ENCODE results near the gene MYO7B.

MYO7B gene

GRCh38 chr2:127629637-127630036 lies 94.2 kb downstream of the MYO7B start:
- Histone ChIP-seq H3K27ac (replicated peaks) (no peak overlapping the region), H3K27me3 (ENCODE audit: insufficient read depth, poor library complexity, severe bottlenecking) (no peaks in the 10 kb centered on the region), H3K4me3 (replicated peaks; ENCODE audit: insufficient read depth, low read length) (no peak overlapping the region)
- TF ChIP-seq POLR2AphosphoS5 (IDR thresholded peaks at IDR 0.05; ENCODE audit: low read depth): no peak
- TF ChIP-seq SPI1 (IDR thresholded peaks at IDR 0.05; ENCODE audit: borderline replicate concordance, low read depth): no peak
- TF ChIP-seq GABPA (IDR thresholded peaks at IDR 0.05; ENCODE audit: low read depth): no peak
- no peak for DNase-seq (ENCODE audit: low read depth in 1 of 2, low spot score in 1 of 2)

GRCh38 chr2:127630096-127630863 lies 94.8 kb downstream of the MYO7B start:
- H3K27ac ChIP-seq (replicated peaks): no peak overlapping the region; the same call in 1 of the 2 replicates
- DNase-seq (ENCODE audit: low read depth in 1 of 2, low spot score in 1 of 2): peak; percentile 29 to 55
- no peak; the same call in 1 of the 2 replicates for TF ChIP-seq SPI1 (IDR thresholded peaks at IDR 0.05; ENCODE audit: borderline replicate concordance, low read depth)
- no peak for TF ChIP-seq GABPA (IDR thresholded peaks at IDR 0.05; ENCODE audit: low read depth)
- TF ChIP-seq REST (IDR thresholded peaks at IDR 0.05; ENCODE audit: insufficient replicate concordance, low read depth): no peak
- no peak for TF ChIP-seq POLR2AphosphoS5 (IDR thresholded peaks at IDR 0.05; ENCODE audit: low read depth)
- TF ChIP-seq CTCF (IDR thresholded peaks at IDR 0.05; ENCODE audit: insufficient read depth, low read length): no peak

GRCh38 chr2:127630864-127631540 lies 95.5 kb downstream of the MYO7B start:
- DNase-seq (ENCODE audit: low read depth in 1 of 2, low spot score in 1 of 2): no peak
- Histone ChIP-seq H3K4me3 (replicated peaks; ENCODE audit: insufficient read depth, low read length) (no peak overlapping the region), H3K27ac (replicated peaks) (no peak overlapping the region), H3K27me3 (ENCODE audit: insufficient read depth, poor library complexity, severe bottlenecking) (no peaks in the 10 kb centered on the region)
- TF ChIP-seq POLR2AphosphoS5 (IDR thresholded peaks at IDR 0.05; ENCODE audit: low read depth) (no peak), GABPA (IDR thresholded peaks at IDR 0.05; ENCODE audit: low read depth) (no peak), CTCF (IDR thresholded peaks at IDR 0.05; ENCODE audit: insufficient read depth, low read length) (no peak), SPI1 (IDR thresholded peaks at IDR 0.05; ENCODE audit: borderline replicate concordance, low read depth) (no peak), REST (IDR thresholded peaks at IDR 0.05; ENCODE audit: insufficient replicate concordance, low read depth) (no peak)

More at GRCh38 chr2:127630096-127630863, 94.8 kb downstream of the MYO7B start:
- no peaks in the 10 kb centered on the region for H3K27me3 ChIP-seq (ENCODE audit: insufficient read depth, poor library complexity, severe bottlenecking)
- H3K4me3 ChIP-seq (replicated peaks; ENCODE audit: insufficient read depth, low read length): no peak overlapping the region

GRCh38 chr2:127631541-127631996 lies 96.1 kb downstream of the MYO7B start:
- DNase-seq (ENCODE audit: low read depth in 1 of 2, low spot score in 1 of 2): no peak
- TF ChIP-seq REST (IDR thresholded peaks at IDR 0.05; ENCODE audit: insufficient replicate concordance, low read depth) (no peak), CTCF (IDR thresholded peaks at IDR 0.05; ENCODE audit: insufficient read depth, low read length) (no peak), POLR2AphosphoS5 (IDR thresholded peaks at IDR 0.05; ENCODE audit: low read depth) (no peak), SPI1 (IDR thresholded peaks at IDR 0.05; ENCODE audit: borderline replicate concordance, low read depth) (no peak)
- no peak overlapping the region for H3K27ac ChIP-seq (replicated peaks)
- H3K4me3 ChIP-seq (replicated peaks; ENCODE audit: insufficient read depth, low read length): no peak overlapping the region
- H3K27me3 ChIP-seq (ENCODE audit: insufficient read depth, poor library complexity, severe bottlenecking): no peaks in the 10 kb centered on the region
